Left ventricle myocardium inferior (tissue), 1 donor: ENCODE data around the gene ANO3. TPM values are rescaled to one million over a fixed set of nuclear protein-coding genes. Genes with fewer than 3 reads are reported as not detected.

ENCODE experiments used
- DNase-seq: peaks from one replicate; pipeline ENCODE4 v3.0.0-alpha.2; 2020
- H3K27ac ChIP-seq: fragments of 200-600 bp; replicated peaks from 2 replicates; pipeline ENCODE4 v1.8.0; 2021
- H3K27me3 ChIP-seq: fragments of 200-600 bp; 2 replicates; pipeline ENCODE4 v1.8.0; 2021; ENCODE audit warnings: low read depth
- H3K36me3 ChIP-seq: fragments of 200-600 bp; 2 replicates; pipeline ENCODE4 v1.8.0; 2021
- H3K4me1 ChIP-seq: fragments of 200-600 bp; 2 replicates; pipeline ENCODE4 v1.8.0; 2021
- H3K4me3 ChIP-seq: fragments of 200-600 bp; 2 replicates; pipeline ENCODE4 v1.8.0; 2021; ENCODE audit warnings: mild to moderate bottlenecking, moderate library complexity
- H3K9me3 ChIP-seq: fragments of 200-600 bp; replicated peaks from 2 replicates; pipeline ENCODE4 v1.8.0; 2021
- CTCF ChIP-seq: fragments of 200-600 bp; IDR thresholded peaks from 2 replicates; pipeline ENCODE4 v1.8.0; 2021; ENCODE audit warnings: antibody characterized with exemption, mild to moderate bottlenecking, borderline replicate concordance
- intact Hi-C: fragments of 100-400 bp; cut with micrococcal nuclease; formaldehyde crosslinking; loops from one replicate; pipeline ENCODE4 v1.11.0; 2022
- total RNA-seq: library from RNA; stranded (reverse); fragmentation: NEBNext Ultra II Directional; extraction: Animal tissue kit (Norgen Biotek cat#: 25700); gene quantifications from one replicate; pipeline ENCODE4 v1.2.1, GENCODE V29; 2021
- donor health status: DM: no; HTN: yes; CAD: no; lungs with severe emphysema.

The ANO3 gene
- total RNA-seq, 1 donor from 2014 or later = not detected

- no peak for TF ChIP-seq CTCF
- Histone ChIP-seq H3K36me3 (no peaks in the 10 kb centered on the region), H3K27me3 (no peaks in the 10 kb centered on the region), H3K4me3 (no peak overlapping the region), H3K4me1 (no peaks in the 10 kb centered on the region), H3K27ac (no peak overlapping the region), H3K9me3 (peaks cover 34% of the 10 kb centered on the region)
- DNase-seq = no peak
- intact Hi-C loops = no loop called here
These were observed 281.8 kb downstream of the ANO3 start for GRCh38 chr11:26613759-26614158.

GRCh38 chr11:26618441-26618840 is 286.5 kb downstream of the ANO3 start:
- Histone ChIP-seq H3K9me3 (peaks cover 13% of the 10 kb centered on the region), H3K4me1 (no peaks in the 10 kb centered on the region), H3K36me3 (no peaks in the 10 kb centered on the region), H3K27ac (no peak overlapping the region), H3K27me3 (no peaks in the 10 kb centered on the region), H3K4me3 (no peak overlapping the region)
- intact Hi-C loops = no loop called here
- no peak for TF ChIP-seq CTCF
- no peak for DNase-seq

GRCh38 chr11:26620282-26621045 is 288.5 kb downstream of the ANO3 start:
- Histone ChIP-seq H3K4me1 (no peaks in the 10 kb centered on the region), H3K36me3 (no peaks in the 10 kb centered on the region), H3K27ac (no peak overlapping the region), H3K9me3 (no peaks in the 10 kb centered on the region), H3K27me3 (no peaks in the 10 kb centered on the region), H3K4me3 (no peak overlapping the region)
- DNase-seq = no peak
- intact Hi-C loops = no loop called here
- TF ChIP-seq CTCF = no peak

- TF ChIP-seq CTCF = no peak
- Histone ChIP-seq H3K27ac (no peak overlapping the region), H3K4me1 (no peaks in the 10 kb centered on the region), H3K9me3 (no peaks in the 10 kb centered on the region), H3K27me3 (no peaks in the 10 kb centered on the region), H3K36me3 (no peaks in the 10 kb centered on the region), H3K4me3 (no peak overlapping the region)
- intact Hi-C loops = no loop called here
- DNase-seq = no peak
These were observed 289.2 kb downstream of the ANO3 start for GRCh38 chr11:26621132-26621531.

GRCh38 chr11:26622181-26622580 is 290.3 kb downstream of the ANO3 start:
- no peaks in the 10 kb centered on the region for H3K9me3 ChIP-seq
- H3K36me3 ChIP-seq = no peaks in the 10 kb centered on the region
- TF ChIP-seq CTCF = no peak
- H3K27me3 ChIP-seq = no peaks in the 10 kb centered on the region
- intact Hi-C loops = no loop called here
- H3K4me3 ChIP-seq = no peak overlapping the region
- H3K27ac ChIP-seq = no peak overlapping the region
- H3K4me1 ChIP-seq = no peaks in the 10 kb centered on the region
- no peak for DNase-seq
